HepG2 (cell line): ENCODE measurements around the gene NUAK2. TPM values are rescaled to one million over a fixed set of nuclear protein-coding genes. Genes with fewer than 3 reads are reported as not detected.

Source experiments
- HMGXB4 ChIP-seq, 2 experiments: sonication (generic) in 1 of 2; formaldehyde crosslinking in 1 of 2; IDR thresholded peaks; 2 replicates each; pipeline versions ENCODE4 v1.4.0 to v1.6.1; 2018 to 2020; ENCODE audit warnings: missing genetic modification reagents in 2 of 2, borderline replicate concordance in 1 of 2, low read depth in 1 of 2, mild to moderate bottlenecking in 1 of 2, missing biosample characterization in 1 of 2
- KLF9 ChIP-seq: IDR thresholded peaks from 2 replicates; pipeline ENCODE4 v1.6.1; 2016; ENCODE audit warnings: low read depth
- MTERF4 ChIP-seq: sonication (generic); formaldehyde crosslinking; IDR thresholded peaks from 2 replicates; pipeline ENCODE4 v1.8.0; 2023; ENCODE audit warnings: mild to moderate bottlenecking, missing genetic modification reagents
- NCOA1 ChIP-seq: sonication (generic); formaldehyde crosslinking; IDR thresholded peaks from 2 replicates; pipeline ENCODE4 v1.9.0; 2021; ENCODE audit warnings: missing genetic modification reagents
- RCOR2 ChIP-seq: IDR thresholded peaks from 2 replicates; pipeline ENCODE4 v1.6.1; 2016; ENCODE audit warnings: missing biosample characterization, missing genetic modification reagents
- SALL2 ChIP-seq: sonication (generic); formaldehyde crosslinking; IDR thresholded peaks from 2 replicates; pipeline ENCODE4 v1.8.1; 2023; ENCODE audit warnings: mild to moderate bottlenecking, missing genetic modification reagents, inconsistent platforms
- SCMH1 ChIP-seq: sonication (generic); formaldehyde crosslinking; IDR thresholded peaks from 2 replicates; pipeline ENCODE4 v1.9.0; 2021; ENCODE audit warnings: missing genetic modification reagents, mild to moderate bottlenecking, borderline replicate concordance
- SOX5 ChIP-seq: IDR thresholded peaks from 2 replicates; pipeline ENCODE4 v1.6.1; 2016; ENCODE audit warnings: borderline replicate concordance
- TFE3 ChIP-seq: IDR thresholded peaks from 2 replicates; pipeline ENCODE4 v1.6.1; 2016
- TRIM22 ChIP-seq: fragments of 450-650 bp; IDR thresholded peaks from 2 replicates; pipeline ENCODE4 v1.6.1; 2017
- ZBED4 ChIP-seq: sonication (generic); formaldehyde crosslinking; IDR thresholded peaks from 2 replicates; pipeline ENCODE4 v1.4.0; 2020; ENCODE audit warnings: missing genetic modification reagents, borderline replicate concordance
- ZBTB8A ChIP-seq: sonication (generic); formaldehyde crosslinking; IDR thresholded peaks from 2 replicates; pipeline ENCODE4 v1.4.0; 2020; ENCODE audit warnings: mild to moderate bottlenecking, low read depth, missing genetic modification reagents, borderline replicate concordance
- ZNF230 ChIP-seq: sonication (generic); formaldehyde crosslinking; IDR thresholded peaks from 2 replicates; pipeline ENCODE4 v1.4.0; 2020; ENCODE audit warnings: mild to moderate bottlenecking, missing genetic modification reagents
- ZNF34 ChIP-seq: sonication (generic); formaldehyde crosslinking; IDR thresholded peaks from 2 replicates; pipeline ENCODE4 v1.4.0; 2020; ENCODE audit warnings: mild to moderate bottlenecking, missing genetic modification reagents, borderline replicate concordance
- ZNF484 ChIP-seq: sonication (generic); formaldehyde crosslinking; IDR thresholded peaks from 2 replicates; pipeline ENCODE4 v1.5.1; 2020; ENCODE audit warnings: mild to moderate bottlenecking, low read depth, missing genetic modification reagents, borderline replicate concordance
- ZNF629 ChIP-seq: sonication (generic); formaldehyde crosslinking; conservative IDR thresholded peaks from 2 replicates; pipeline ENCODE4 v1.5.0; 2020; ENCODE audit warnings: missing genetic modification reagents
- ZNF639 ChIP-seq: conservative IDR thresholded peaks from 2 replicates; pipeline ENCODE4 v1.6.1; 2018; ENCODE audit warnings: missing genetic modification reagents
- ZNF652 ChIP-seq: IDR thresholded peaks from 2 replicates; pipeline ENCODE4 v1.6.1; 2016; ENCODE audit warnings: low read depth, borderline replicate concordance
- ZNF740 ChIP-seq: sonication (generic); formaldehyde crosslinking; IDR thresholded peaks from 2 replicates; pipeline ENCODE4 v1.4.0; 2020; ENCODE audit warnings: missing genetic modification reagents
- polyA plus RNA-seq, 8 experiments: library from polyadenylated mRNA; depleted of rRNA in 3 of 8; stranded (reverse) in 7 of 8; unstranded in 1 of 8; fragments of >200 nt; fragmentation: Illumina TruSeq in 4 of 8; extraction: Trizol in 4 of 8; gene quantifications; 2 replicates each; pipeline versions ENCODE4 v1.2.1 to v1.2.3, GENCODE V29; 2011 to 2016; ENCODE audit warnings: low read depth in 4 of 8, missing spikeins in 1 of 8, mixed read lengths in 1 of 8; ENCODE audit not compliant: insufficient read depth in 1 of 8
- total RNA-seq, 5 experiments: library from RNA; depleted of rRNA; stranded (reverse); fragments of >200 nt; fragmentation: Illumina TruSeq; extraction: Trizol; gene quantifications; 2 replicates each; pipeline ENCODE4 v1.2.3, GENCODE V29; 2016; ENCODE audit warnings: low read depth in 1 of 5

NUAK2 gene
- total and polyA plus RNA-seq, 2 of the 13 experiments (the other 11 are each of a cell fraction or from before 2014, with no cell fraction given), result 0.75 to 1.1 TPM

GRCh38 chr1:205270764-205271163 lies 50.8 kb downstream of the NUAK2 start (continued):
- TF ChIP-seq ZNF230 (CRISPR knock-in tag) (no peak), HMGXB4 (CRISPR knock-in tag; IDR thresholded peaks at IDR 0.05; ENCODE audit: borderline replicate concordance in 1 of 2, low read depth in 1 of 2) (no peak), MTERF4 (CRISPR knock-in tag) (no peak), ZNF740 (CRISPR knock-in tag) (no peak), SCMH1 (CRISPR knock-in tag) (no peak), ZNF652 (no peak), RCOR2 (CRISPR knock-in tag) (0 out of 2 replicates have a peak, but pooled peaks have one; percentile 26), TRIM22 (no peak), ZBTB8A (CRISPR knock-in tag) (no peak), NCOA1 (CRISPR knock-in tag) (no peak), SALL2 (no peak), ZNF34 (no peak), ZBED4 (CRISPR knock-in tag) (no peak), ZNF629 (CRISPR knock-in tag) (peak; percentile 74), TFE3 (no peak), SOX5 (CRISPR knock-in tag) (peak; percentile 87; the same call in 1 of the 2 replicates), KLF9 (CRISPR knock-in tag) (no peak), ZNF639 (no peak), ZNF484 (CRISPR knock-in tag) (no peak)
